ENCODE data around the gene CWC27.

GRCh38 chr5:64859881-64860280 is 91.2 kb downstream of the CWC27 start:
- TF ChIP-seq SP1 (IDR thresholded peaks at IDR 0.05) (no peak), ELF4 (IDR thresholded peaks at IDR 0.05) (no peak), SUZ12 (IDR thresholded peaks at IDR 0.05) (no peak), FOXM1 (IDR thresholded peaks at IDR 0.05; ENCODE audit: borderline replicate concordance) (no peak), ARNT (IDR thresholded peaks at IDR 0.05) (no peak)

Measured in HEK293T (cell line).